Natural killer cell (primary cell): ENCODE measurements around the gene TAF9B. TPM values are rescaled to one million over a fixed set of nuclear protein-coding genes. Genes with fewer than 3 reads are reported as not detected.
A peak's percentile ranks its signal among the peaks of the same experiment; 100 is the strongest.
"Not testable (repeated sequence)": the region's sequence is repeated elsewhere in the genome, so short reads cannot be mapped to it uniquely, and the experiment has no call there.

Experiments
- ATAC-seq, 3 donors: fragments of 150-1000 bp in 2 of 3; fragments of 200-7000 bp in 1 of 3; cut with Tn5 transposase; 1 replicate in 1 of 3; 2 replicates in 2 of 3; pipeline ENCODE4 v1.10.0; 2021; ENCODE audit warnings: mild to moderate bottlenecking in 2 of 3, moderate library complexity in 2 of 3
- DNase-seq, 2 donors: peaks; one replicate each; pipeline versions ENCODE4 v3.0.0 to v3.0.0-alpha.2; 2013 to 2021; ENCODE audit warnings: mixed read lengths in 1 of 2
- H3K27ac ChIP-seq: one replicate; pipeline ENCODE4 v1.5.1; 2013; ENCODE audit warnings: mild to moderate bottlenecking, low read length
- H3K27me3 ChIP-seq: one replicate; pipeline ENCODE4 v1.6.1; 2013; ENCODE audit warnings: low read length; ENCODE audit not compliant: control insufficient read depth, insufficient read depth
- H3K36me3 ChIP-seq: one replicate; pipeline ENCODE4 v1.6.1; 2013; ENCODE audit warnings: low read length; ENCODE audit not compliant: control insufficient read depth, insufficient read depth
- H3K4me1 ChIP-seq: one replicate; pipeline ENCODE4 v1.6.1; 2013; ENCODE audit warnings: low read length; ENCODE audit not compliant: control insufficient read depth, insufficient read depth
- H3K4me3 ChIP-seq: one replicate; pipeline ENCODE4 v1.5.1; 2013; ENCODE audit warnings: low read length
- H3K9me3 ChIP-seq: one replicate; pipeline ENCODE4 v1.6.1; 2013; ENCODE audit warnings: low read length; ENCODE audit not compliant: control insufficient read depth, insufficient read depth
- H3K27ac Mint-ChIP-seq, 2 donors: one replicate each; pipeline ENCODE4 v1.8.0; 2022; ENCODE audit warnings: mild to moderate bottlenecking in 2 of 2, mixed read lengths in 2 of 2, moderate library complexity in 1 of 2
- H3K27me3 Mint-ChIP-seq, 2 donors: one replicate each; pipeline ENCODE4 v1.8.0; 2022; ENCODE audit warnings: low read depth in 2 of 2, mixed read lengths in 2 of 2
- H3K36me3 Mint-ChIP-seq: one replicate; pipeline ENCODE4 v1.8.0; 2022; ENCODE audit warnings: mixed read lengths
- H3K4me1 Mint-ChIP-seq, 2 donors: one replicate each; pipeline ENCODE4 v1.8.0; 2022; ENCODE audit warnings: mixed read lengths in 2 of 2
- H3K4me3 Mint-ChIP-seq: one replicate; pipeline ENCODE4 v1.8.0; 2022; ENCODE audit warnings: mild to moderate bottlenecking, moderate library complexity, mixed read lengths
- H3K9me3 Mint-ChIP-seq, 2 donors: one replicate each; pipeline ENCODE4 v1.8.0; 2022; ENCODE audit warnings: mixed read lengths in 2 of 2
- CTCF ChIP-seq: fragments of 200-600 bp; IDR thresholded peaks from one replicate; pipeline ENCODE4 v1.8.0; 2022; ENCODE audit warnings: antibody characterized with exemption
- WGBS: methylation state at CpG from one replicate; pipeline ENCODE4 v1.1.7; 2013; ENCODE audit warnings: missing lambda C conversion rate; ENCODE audit not compliant: insufficient coverage; 5-methylcytosine and 5-hydroxymethylcytosine counted together
- intact Hi-C: fragments of 100-400 bp; cut with micrococcal nuclease; formaldehyde crosslinking; loops from one replicate; pipeline ENCODE4 v1.14.2; 2022
- total RNA-seq, 4 donors: library from RNA; stranded (reverse); fragments of 120-200 nt in 1 of 4; gene quantifications; one replicate each; pipeline versions ENCODE4 v1.2.3 to v1.2.4, GENCODE V29; 2013 to 2022

TAF9B gene
- total RNA-seq, 3 donors from 2014 or later (not counting 1 experiment from before 2014, with no cell fraction given): 5.6 to 6.8 (median 6.1) TPM

- TF ChIP-seq CTCF: no peak
- Mint-ChIP-seq H3K4me1 (peaks cover 0 to 4% of the 10 kb centered on the region in 2 donors), H3K36me3 (no peaks in the 10 kb centered on the region), H3K4me3 (no peak overlapping the region), H3K27me3 (no peaks in the 10 kb centered on the region), H3K9me3 (no peaks in the 10 kb centered on the region), H3K27ac (peak overlapping the region in 1 of 2 donors; percentile 70)
- ATAC-seq: no peak
- intact Hi-C loops: no loop called here
- Histone ChIP-seq H3K9me3 (no peaks in the 10 kb centered on the region), H3K4me3 (no peak overlapping the region), H3K27me3 (no peaks in the 10 kb centered on the region), H3K4me1 (no peaks in the 10 kb centered on the region), H3K27ac (no peak overlapping the region), H3K36me3 (peaks cover 33% of the 10 kb centered on the region)
- DNase-seq: no peak
Measured at GRCh38 chrX:78129714-78130113, 9.7 kb downstream of the TAF9B start.

- H3K27me3 Mint-ChIP-seq, H3K4me3 ChIP-seq, H3K4me1 ChIP-seq, intact Hi-C loops, H3K4me1 Mint-ChIP-seq, H3K4me3 Mint-ChIP-seq, H3K9me3 Mint-ChIP-seq, H3K9me3 ChIP-seq, H3K27me3 ChIP-seq, DNase-seq, H3K36me3 Mint-ChIP-seq, ATAC-seq, H3K27ac ChIP-seq: not testable (repeated sequence)
- peak overlapping the region in 1 of 2 donors; percentile 29 for H3K27ac Mint-ChIP-seq
- H3K36me3 ChIP-seq: peaks cover 55% of the 10 kb centered on the region
Measured at GRCh38 chrX:78125781-78126180, 13.7 kb downstream of the TAF9B start.

GRCh38 chrX:78125148-78125547 is 14.3 kb downstream of the TAF9B start:
- H3K27ac Mint-ChIP-seq: peak overlapping the region in 1 of 2 donors; percentile 29

GRCh38 chrX:78124307-78124706 is 15.1 kb downstream of the TAF9B start:
- H3K27ac Mint-ChIP-seq: no peak overlapping the region
- H3K4me1 ChIP-seq: no peaks in the 10 kb centered on the region
- H3K27me3 Mint-ChIP-seq: no peaks in the 10 kb centered on the region
- peaks cover 0 to 12% of the 10 kb centered on the region in 2 donors for H3K4me1 Mint-ChIP-seq
- no peaks in the 10 kb centered on the region for H3K9me3 Mint-ChIP-seq
- H3K27me3 ChIP-seq: no peaks in the 10 kb centered on the region
- ATAC-seq: peak in 1 of 3 donors; percentile 27
- peak in 1 of 2 donors; percentile 34 for DNase-seq
- intact Hi-C loops: no loop called here
- H3K36me3 ChIP-seq: peaks cover 64% of the 10 kb centered on the region
- H3K27ac ChIP-seq: no peak overlapping the region
- WGBS: 67% methylated on average over 1 of the region's 2 CpGs
- H3K4me3 Mint-ChIP-seq: no peak overlapping the region
- H3K4me3 ChIP-seq: no peak overlapping the region
- no peak for TF ChIP-seq CTCF
- no peaks in the 10 kb centered on the region for H3K36me3 Mint-ChIP-seq
- no peaks in the 10 kb centered on the region for H3K9me3 ChIP-seq

More at GRCh38 chrX:78125148-78125547, 14.3 kb downstream of the TAF9B start:
- 89% methylated on average over 1 of the region's 1 CpG for WGBS
- Mint-ChIP-seq H3K9me3 (no peaks in the 10 kb centered on the region), H3K36me3 (no peaks in the 10 kb centered on the region), H3K27me3 (no peaks in the 10 kb centered on the region), H3K4me3 (no peak overlapping the region), H3K4me1 (peaks cover 0 to 9% of the 10 kb centered on the region in 2 donors)
- no peak overlapping the region for H3K27ac ChIP-seq
- no peak overlapping the region for H3K4me3 ChIP-seq
- no peaks in the 10 kb centered on the region for H3K9me3 ChIP-seq
- no peaks in the 10 kb centered on the region for H3K27me3 ChIP-seq
- no peak for TF ChIP-seq CTCF
- peaks cover 59% of the 10 kb centered on the region for H3K36me3 ChIP-seq
- intact Hi-C loops: no loop called here
- no peak for ATAC-seq
- H3K4me1 ChIP-seq: no peaks in the 10 kb centered on the region
- no peak for DNase-seq
